ENCODE measurements around the gene PLAC1.

The PLAC1 gene

DNA sequence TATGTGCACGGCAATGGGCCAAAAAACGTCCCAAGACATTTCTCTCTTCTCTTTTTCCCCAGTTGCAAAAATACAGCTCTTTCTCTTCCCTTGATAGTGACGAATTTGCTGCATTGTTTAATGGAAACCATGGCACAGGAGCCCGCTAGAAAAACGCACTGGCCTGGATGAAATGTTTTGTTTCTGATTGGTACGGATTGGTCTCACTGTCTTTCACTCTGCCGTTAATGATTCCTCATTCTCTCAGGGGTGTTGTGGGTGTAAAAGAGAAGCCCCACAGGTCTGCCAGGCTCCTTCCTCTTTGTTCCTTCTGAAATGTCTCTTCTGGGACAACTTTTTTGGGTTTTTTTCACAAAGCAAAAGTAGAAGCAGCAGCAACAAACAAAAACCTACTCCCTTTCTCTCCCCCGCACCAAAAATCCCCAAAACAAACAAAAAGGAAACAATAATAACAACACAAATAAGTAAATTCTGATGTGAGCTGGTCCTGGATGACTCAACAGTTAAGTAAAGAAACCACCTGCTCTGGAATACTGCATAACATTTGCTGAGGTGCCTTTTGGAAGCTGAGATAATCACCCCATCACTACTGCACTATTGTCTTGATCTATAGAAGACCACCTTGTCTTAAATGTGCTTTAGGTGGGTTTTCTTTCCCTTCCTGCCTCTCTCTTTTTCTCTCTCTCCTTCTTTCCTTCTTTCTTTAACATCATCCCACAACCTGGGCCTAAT lies 89.8 kb downstream of the PLAC1 start:
- no peak overlapping the region for H3K27ac ChIP-seq
- TF ChIP-seq, protein P1, sequence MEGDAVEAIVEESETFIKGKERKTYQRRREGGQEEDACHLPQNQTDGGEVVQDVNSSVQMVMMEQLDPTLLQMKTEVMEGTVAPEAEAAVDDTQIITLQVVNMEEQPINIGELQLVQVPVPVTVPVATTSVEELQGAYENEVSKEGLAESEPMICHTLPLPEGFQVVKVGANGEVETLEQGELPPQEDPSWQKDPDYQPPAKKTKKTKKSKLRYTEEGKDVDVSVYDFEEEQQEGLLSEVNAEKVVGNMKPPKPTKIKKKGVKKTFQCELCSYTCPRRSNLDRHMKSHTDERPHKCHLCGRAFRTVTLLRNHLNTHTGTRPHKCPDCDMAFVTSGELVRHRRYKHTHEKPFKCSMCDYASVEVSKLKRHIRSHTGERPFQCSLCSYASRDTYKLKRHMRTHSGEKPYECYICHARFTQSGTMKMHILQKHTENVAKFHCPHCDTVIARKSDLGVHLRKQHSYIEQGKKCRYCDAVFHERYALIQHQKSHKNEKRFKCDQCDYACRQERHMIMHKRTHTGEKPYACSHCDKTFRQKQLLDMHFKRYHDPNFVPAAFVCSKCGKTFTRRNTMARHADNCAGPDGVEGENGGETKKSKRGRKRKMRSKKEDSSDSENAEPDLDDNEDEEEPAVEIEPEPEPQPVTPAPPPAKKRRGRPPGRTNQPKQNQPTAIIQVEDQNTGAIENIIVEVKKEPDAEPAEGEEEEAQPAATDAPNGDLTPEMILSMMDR (conservative IDR thresholded peaks at IDR 0.05) = no peak

DNA sequence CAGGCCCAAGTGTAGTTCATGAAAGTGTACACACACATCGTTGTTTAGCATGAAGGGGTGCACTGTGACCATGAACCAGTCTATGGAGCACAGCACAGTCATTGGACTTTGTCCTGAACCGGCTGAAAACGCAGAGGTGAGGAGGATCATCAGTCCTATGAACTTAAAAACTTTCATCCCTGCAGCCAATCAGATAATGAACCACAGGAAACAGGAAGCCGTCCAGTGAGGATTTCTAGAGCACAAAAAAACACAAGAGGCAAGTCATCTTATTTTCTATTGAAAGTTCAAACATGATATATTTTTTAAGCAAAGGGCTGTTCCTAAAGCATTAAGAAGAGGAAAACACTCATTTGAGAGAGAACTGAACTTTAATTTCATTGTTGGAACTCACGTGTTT lies 91.8 kb downstream of the PLAC1 start:
- TF ChIP-seq, protein P1 (conservative IDR thresholded peaks at IDR 0.05) = no peak
- no peak overlapping the region for H3K27ac ChIP-seq

DNA sequence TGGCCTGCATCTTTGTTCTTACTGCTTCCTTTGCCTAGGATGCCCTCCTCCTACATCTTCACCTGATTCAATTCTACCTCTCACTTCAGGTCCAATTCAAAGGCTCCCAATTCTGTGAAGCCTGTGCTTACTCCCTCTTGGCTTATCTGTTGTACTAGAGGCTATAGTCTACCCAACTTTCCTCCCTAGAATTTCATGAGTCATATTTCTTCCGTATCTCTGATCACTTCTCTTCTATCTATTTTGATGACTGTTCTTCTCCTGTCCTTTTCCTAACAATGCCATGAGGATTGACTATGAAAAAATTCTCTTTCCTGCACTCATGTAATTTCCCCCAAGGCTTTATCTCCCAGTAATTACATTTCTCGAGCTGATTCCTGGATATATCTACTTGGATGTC lies 96.3 kb downstream of the PLAC1 start:
- TF ChIP-seq, protein P1 (conservative IDR thresholded peaks at IDR 0.05) = no peak
- H3K27ac ChIP-seq = no peak overlapping the region

DNA sequence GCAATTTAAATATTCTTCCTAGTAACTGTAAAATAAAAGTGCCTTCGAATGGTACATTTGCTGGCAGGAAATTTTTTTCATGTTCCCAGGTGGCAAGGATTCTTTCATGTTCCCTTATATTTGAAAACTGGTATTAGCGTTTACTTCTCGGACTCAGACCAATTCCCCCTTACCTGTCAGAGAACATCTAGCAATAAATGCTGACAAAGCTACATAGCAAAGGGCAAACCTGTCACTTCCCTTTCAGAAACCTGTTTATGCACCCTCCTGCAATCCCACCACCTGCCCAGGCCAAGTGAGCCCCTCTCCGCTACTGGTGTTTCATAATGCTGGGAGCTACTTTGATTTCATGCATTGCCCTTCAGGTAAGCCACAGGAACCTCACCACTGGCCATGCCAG lies 100.1 kb downstream of the PLAC1 start:
- H3K27ac ChIP-seq = no peak overlapping the region
- TF ChIP-seq, protein P1 (conservative IDR thresholded peaks at IDR 0.05) = no peak

DNA sequence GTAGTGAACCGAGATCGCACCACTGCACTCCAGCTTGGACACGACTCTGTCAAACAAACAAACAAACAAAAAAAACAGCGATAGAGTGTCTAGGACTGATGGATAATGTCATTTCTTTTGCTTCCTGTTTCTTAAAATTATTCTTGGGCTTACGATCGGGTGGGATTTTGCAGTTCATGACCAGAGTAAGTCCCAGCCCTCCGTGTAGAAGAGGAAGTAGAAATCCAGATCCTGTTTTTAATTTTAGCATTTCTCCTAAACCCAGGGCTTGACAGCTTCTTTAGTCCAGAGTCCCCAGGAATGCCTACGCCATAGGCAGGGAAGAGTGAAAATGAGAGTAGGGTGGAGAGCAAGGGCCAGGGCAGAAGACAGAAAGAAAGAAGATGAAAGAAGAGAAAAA lies 104.0 kb downstream of the PLAC1 start:
- no peak overlapping the region for H3K27ac ChIP-seq
- TF ChIP-seq, protein P1 (conservative IDR thresholded peaks at IDR 0.05) = no peak

DNA sequence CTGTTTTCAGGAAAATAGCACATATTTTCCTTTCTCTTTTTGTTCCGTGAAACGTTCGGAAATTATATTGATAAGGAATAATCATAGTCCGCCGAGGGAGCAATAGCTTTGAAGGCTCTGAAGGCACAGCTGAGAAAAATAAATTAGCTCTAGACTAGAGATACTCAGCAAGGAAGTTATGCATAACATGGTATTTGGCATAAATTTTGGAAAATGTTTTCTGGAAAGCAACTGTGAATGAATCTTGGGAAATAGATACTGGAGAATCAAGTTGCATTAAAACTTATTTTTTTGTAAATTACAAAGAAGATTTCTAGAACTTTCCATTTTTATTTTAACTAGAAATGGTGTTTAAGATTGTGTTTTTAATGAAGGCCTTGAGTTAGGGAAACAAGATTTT lies 105.9 kb downstream of the PLAC1 start:
- no peak overlapping the region for H3K27ac ChIP-seq
- TF ChIP-seq, protein P1 (conservative IDR thresholded peaks at IDR 0.05) = no peak

DNA sequence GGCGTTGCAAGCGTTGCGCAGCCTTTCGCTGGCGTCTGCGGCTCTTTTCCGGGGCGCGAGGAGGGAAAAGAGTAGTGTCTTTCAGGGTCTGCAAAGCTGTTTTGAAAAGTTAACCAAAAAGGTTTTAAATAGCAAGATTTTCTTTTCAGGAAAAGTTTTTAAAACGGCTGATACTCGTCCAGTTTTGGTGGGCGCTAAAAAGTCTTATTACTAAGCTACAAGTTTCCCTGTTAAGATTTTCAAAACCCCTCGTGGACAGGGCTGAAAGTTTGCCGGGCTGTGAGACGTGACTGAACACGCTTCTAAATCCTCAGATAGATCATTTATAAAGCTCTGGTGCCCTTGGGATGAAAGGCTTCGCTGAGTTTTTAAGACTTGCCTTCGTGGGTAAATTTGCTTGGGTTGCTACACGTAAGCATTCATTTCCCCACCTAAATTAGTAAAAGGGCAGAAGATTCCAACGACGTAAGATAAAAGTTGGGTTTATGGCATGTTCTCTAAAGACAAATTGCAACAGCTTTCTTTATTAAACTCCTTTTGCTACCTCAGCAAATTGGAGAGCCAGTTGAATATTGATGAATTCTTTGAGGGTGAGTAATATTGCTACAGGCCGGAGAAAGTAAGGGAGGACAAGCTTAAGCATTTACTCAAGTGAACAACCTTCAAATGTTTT lies 106.8 kb downstream of the PLAC1 start:
- no peak overlapping the region for H3K27ac ChIP-seq
- TF ChIP-seq, protein P1 (conservative IDR thresholded peaks at IDR 0.05) = no peak
